HEK293 (cell line): ENCODE measurements around the gene FAM210B.

Source experiments
- CTCF ChIP-seq: fragments of 450-650 bp; formaldehyde crosslinking; IDR thresholded peaks from 2 replicates; pipeline ENCODE4 v1.5.1; 2016; ENCODE audit warnings: missing biosample characterization, missing genetic modification characterization
- GLI2 ChIP-seq: fragments of 450-650 bp; formaldehyde crosslinking; IDR thresholded peaks from 2 replicates; pipeline ENCODE4; 2017; ENCODE audit warnings: missing biosample characterization, missing genetic modification characterization, low read depth, borderline replicate concordance
- GLIS2 ChIP-seq: fragments of 450-650 bp; formaldehyde crosslinking; IDR thresholded peaks from 2 replicates; pipeline ENCODE4 v1.5.1; 2016; ENCODE audit warnings: missing biosample characterization, missing genetic modification characterization
- HOXA7 ChIP-seq: sonication (generic); formaldehyde crosslinking; IDR thresholded peaks from 2 replicates; pipeline ENCODE4 v1.8.1; 2022; ENCODE audit warnings: missing genetic modification reagents, borderline replicate concordance
- IKZF3 ChIP-seq: fragments of 450-650 bp; IDR thresholded peaks from 2 replicates; pipeline ENCODE4 v1.5.0; 2018; ENCODE audit warnings: missing biosample characterization, mild to moderate bottlenecking, missing genetic modification characterization, moderate library complexity
- KLF17 ChIP-seq: fragments of 450-650 bp; formaldehyde crosslinking; IDR thresholded peaks from 2 replicates; pipeline ENCODE4 v1.5.1; 2016; ENCODE audit warnings: missing biosample characterization, missing genetic modification characterization
- SALL2 ChIP-seq: fragments of 450-650 bp; formaldehyde crosslinking; IDR thresholded peaks from 2 replicates; pipeline ENCODE4 v1.5.0; 2017; ENCODE audit warnings: missing biosample characterization, mild to moderate bottlenecking, missing genetic modification characterization, borderline replicate concordance
- ZBTB10 ChIP-seq: fragments of 450-650 bp; formaldehyde crosslinking; IDR thresholded peaks from 2 replicates; pipeline ENCODE4 v1.5.1; 2016; ENCODE audit warnings: missing biosample characterization, missing genetic modification characterization
- ZBTB48 ChIP-seq: fragments of 450-650 bp; formaldehyde crosslinking; IDR thresholded peaks from 2 replicates; pipeline ENCODE4 v1.5.1; 2016; ENCODE audit warnings: missing biosample characterization, missing genetic modification characterization
- ZFP37 ChIP-seq: fragments of 450-650 bp; formaldehyde crosslinking; IDR thresholded peaks from 2 replicates; pipeline ENCODE4 v1.5.1; 2016; ENCODE audit warnings: missing biosample characterization, missing genetic modification characterization
- ZIC2 ChIP-seq: fragments of 450-650 bp; formaldehyde crosslinking; IDR thresholded peaks from 2 replicates; pipeline ENCODE4 v1.5.1; 2016; ENCODE audit warnings: missing biosample characterization, missing genetic modification characterization
- ZNF148 ChIP-seq: fragments of 450-650 bp; formaldehyde crosslinking; IDR thresholded peaks from 2 replicates; pipeline ENCODE4 v1.5.0; 2017; ENCODE audit warnings: missing biosample characterization, missing genetic modification characterization, borderline replicate concordance
- ZNF157 ChIP-seq: fragments of 450-650 bp; formaldehyde crosslinking; IDR thresholded peaks from 2 replicates; pipeline ENCODE4 v1.5.1; 2016; ENCODE audit warnings: missing biosample characterization, missing genetic modification characterization
- ZNF266 ChIP-seq: fragments of 450-650 bp; formaldehyde crosslinking; IDR thresholded peaks from 2 replicates; pipeline ENCODE4 v1.5.1; 2016; ENCODE audit warnings: missing biosample characterization, missing genetic modification characterization, low read depth
- ZNF510 ChIP-seq: fragments of 450-650 bp; formaldehyde crosslinking; IDR thresholded peaks from 2 replicates; pipeline ENCODE4 v1.5.1; 2018; ENCODE audit warnings: mild to moderate bottlenecking, missing genetic modification characterization, missing biosample characterization; ENCODE audit not compliant: insufficient replicate concordance
- ZNF521 ChIP-seq: fragments of 450-650 bp; formaldehyde crosslinking; IDR thresholded peaks from 2 replicates; pipeline ENCODE4 v1.5.1; 2017; ENCODE audit warnings: missing biosample characterization, mild to moderate bottlenecking, missing genetic modification characterization
- ZNF621 ChIP-seq: fragments of 450-650 bp; formaldehyde crosslinking; IDR thresholded peaks from 2 replicates; pipeline ENCODE4 v1.5.1; 2017; ENCODE audit warnings: missing biosample characterization, missing genetic modification characterization
- ZNF747 ChIP-seq: fragments of 450-650 bp; formaldehyde crosslinking; IDR thresholded peaks from 2 replicates; pipeline ENCODE4 v1.5.1; 2016; ENCODE audit warnings: missing biosample characterization, missing genetic modification characterization
- TF ChIP-seq, protein P1 (sequence below): fragments of 450-650 bp; formaldehyde crosslinking; conservative IDR thresholded peaks from 2 replicates; pipeline ENCODE4 v1.5.1; 2016; ENCODE audit warnings: low read depth, missing biosample characterization, missing genetic modification characterization
- TF ChIP-seq, protein P2 (sequence below): fragments of 450-650 bp; formaldehyde crosslinking; IDR thresholded peaks from 2 replicates; pipeline ENCODE4 v1.5.1; 2016; ENCODE audit warnings: missing biosample characterization, missing genetic modification characterization
- TF ChIP-seq, protein P3 (sequence below): fragments of 450-650 bp; IDR thresholded peaks from 2 replicates; pipeline ENCODE4 v1.5.1; 2018; ENCODE audit warnings: missing biosample characterization, mild to moderate bottlenecking, missing genetic modification characterization

Gene FAM210B

DNA sequence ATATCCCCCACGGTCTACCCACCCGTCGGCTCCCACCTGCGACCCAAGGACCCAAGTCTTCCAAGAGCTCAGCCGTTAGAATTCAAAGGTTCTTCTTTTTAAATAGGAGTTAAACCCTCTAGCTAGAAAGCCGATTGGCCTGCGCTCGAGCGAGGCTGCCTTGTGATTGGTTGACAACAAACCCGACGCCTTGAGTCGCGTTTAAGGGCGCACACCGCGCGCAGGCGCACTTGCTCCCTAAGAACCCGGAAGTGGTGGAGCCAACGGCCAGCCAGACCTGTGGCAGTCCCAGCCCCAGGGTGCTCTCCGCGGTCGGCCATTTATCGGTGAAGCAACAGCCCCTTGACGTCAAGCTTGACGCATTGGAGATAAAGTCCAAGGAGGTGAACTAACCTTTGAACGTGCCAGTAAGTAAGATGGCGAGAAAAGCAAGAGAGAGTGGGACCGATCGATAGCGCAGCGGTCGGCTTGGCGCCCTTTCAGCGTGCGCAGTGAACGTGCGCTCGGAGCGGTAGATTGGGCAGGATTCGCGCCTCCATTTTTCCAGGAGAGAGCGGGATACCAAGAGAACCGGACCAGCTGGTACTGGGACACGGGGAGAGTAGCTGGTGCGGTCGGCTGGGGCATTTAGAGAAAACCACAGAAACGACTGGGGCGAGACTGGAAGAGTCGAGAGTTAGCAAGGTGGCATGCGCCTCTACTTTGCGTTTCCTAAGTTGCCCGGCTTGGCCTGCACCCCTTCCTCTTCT lies 33.5 kb downstream of the FAM210B start, which contains the start of the genes AURKA and CSTF1 (continued):
- TF ChIP-seq, protein P1, sequence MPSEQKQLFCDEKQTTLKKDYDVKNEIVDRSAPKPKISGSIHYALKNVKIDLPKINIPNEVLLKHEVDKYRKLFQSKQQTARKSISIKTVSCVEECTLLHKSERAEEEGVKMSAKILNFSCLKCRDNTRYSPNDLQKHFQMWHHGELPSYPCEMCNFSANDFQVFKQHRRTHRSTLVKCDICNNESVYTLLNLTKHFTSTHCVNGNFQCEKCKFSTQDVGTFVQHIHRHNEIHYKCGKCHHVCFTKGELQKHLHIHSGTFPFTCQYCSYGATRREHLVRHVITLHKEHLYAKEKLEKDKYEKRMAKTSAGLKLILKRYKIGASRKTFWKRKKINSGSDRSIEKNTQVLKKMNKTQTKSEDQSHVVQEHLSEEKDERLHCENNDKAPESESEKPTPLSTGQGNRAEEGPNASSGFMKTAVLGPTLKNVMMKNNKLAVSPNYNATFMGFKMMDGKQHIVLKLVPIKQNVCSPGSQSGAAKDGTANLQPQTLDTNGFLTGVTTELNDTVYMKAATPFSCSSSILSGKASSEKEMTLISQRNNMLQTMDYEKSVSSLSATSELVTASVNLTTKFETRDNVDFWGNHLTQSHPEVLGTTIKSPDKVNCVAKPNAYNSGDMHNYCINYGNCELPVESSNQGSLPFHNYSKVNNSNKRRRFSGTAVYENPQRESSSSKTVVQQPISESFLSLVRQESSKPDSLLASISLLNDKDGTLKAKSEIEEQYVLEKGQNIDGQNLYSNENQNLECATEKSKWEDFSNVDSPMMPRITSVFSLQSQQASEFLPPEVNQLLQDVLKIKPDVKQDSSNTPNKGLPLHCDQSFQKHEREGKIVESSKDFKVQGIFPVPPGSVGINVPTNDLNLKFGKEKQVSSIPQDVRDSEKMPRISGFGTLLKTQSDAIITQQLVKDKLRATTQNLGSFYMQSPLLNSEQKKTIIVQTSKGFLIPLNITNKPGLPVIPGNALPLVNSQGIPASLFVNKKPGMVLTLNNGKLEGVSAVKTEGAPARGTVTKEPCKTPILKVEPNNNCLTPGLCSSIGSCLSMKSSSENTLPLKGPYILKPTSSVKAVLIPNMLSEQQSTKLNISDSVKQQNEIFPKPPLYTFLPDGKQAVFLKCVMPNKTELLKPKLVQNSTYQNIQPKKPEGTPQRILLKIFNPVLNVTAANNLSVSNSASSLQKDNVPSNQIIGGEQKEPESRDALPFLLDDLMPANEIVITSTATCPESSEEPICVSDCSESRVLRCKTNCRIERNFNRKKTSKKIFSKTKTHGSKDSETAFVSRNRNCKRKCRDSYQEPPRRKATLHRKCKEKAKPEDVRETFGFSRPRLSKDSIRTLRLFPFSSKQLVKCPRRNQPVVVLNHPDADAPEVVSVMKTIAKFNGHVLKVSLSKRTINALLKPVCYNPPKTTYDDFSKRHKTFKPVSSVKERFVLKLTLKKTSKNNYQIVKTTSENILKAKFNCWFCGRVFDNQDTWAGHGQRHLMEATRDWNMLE (tag by site-specific recombination): peak; percentile 80
- TF ChIP-seq, protein P2, sequence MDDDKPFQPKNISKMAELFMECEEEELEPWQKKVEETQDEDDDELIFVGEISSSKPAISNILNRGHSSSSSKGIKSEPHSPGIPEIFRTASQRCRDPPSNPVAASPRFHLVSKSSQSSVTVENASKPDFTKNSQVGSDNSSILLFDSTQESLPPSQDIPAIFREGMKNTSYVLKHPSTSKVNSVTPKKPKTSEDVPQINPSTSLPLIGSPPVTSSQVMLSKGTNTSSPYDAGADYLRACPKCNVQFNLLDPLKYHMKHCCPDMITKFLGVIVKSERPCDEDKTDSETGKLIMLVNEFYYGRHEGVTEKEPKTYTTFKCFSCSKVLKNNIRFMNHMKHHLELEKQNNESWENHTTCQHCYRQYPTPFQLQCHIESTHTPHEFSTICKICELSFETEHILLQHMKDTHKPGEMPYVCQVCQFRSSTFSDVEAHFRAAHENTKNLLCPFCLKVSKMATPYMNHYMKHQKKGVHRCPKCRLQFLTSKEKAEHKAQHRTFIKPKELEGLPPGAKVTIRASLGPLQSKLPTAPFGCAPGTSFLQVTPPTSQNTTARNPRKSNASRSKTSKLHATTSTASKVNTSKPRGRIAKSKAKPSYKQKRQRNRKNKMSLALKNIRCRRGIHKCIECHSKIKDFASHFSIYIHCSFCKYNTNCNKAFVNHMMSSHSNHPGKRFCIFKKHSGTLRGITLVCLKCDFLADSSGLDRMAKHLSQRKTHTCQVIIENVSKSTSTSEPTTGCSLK (tag by site-specific recombination): no peak
- no peak for TF ChIP-seq GLI2 (tag by site-specific recombination)
- no peak for TF ChIP-seq SALL2
- no peak for TF ChIP-seq ZNF510 (tag by site-specific recombination)
- no peak for TF ChIP-seq ZNF157 (tag by site-specific recombination)
- 0 out of 2 replicates have a peak, but pooled peaks have one; percentile 23 for TF ChIP-seq ZFP37 (tag by site-specific recombination)
- peak; percentile 79 for TF ChIP-seq ZIC2
- TF ChIP-seq ZNF148 (tag by site-specific recombination): no peak
- TF ChIP-seq HOXA7 (CRISPR knock-in tag): no peak
- TF ChIP-seq ZNF266 (tag by site-specific recombination): no peak
- TF ChIP-seq, protein P3, sequence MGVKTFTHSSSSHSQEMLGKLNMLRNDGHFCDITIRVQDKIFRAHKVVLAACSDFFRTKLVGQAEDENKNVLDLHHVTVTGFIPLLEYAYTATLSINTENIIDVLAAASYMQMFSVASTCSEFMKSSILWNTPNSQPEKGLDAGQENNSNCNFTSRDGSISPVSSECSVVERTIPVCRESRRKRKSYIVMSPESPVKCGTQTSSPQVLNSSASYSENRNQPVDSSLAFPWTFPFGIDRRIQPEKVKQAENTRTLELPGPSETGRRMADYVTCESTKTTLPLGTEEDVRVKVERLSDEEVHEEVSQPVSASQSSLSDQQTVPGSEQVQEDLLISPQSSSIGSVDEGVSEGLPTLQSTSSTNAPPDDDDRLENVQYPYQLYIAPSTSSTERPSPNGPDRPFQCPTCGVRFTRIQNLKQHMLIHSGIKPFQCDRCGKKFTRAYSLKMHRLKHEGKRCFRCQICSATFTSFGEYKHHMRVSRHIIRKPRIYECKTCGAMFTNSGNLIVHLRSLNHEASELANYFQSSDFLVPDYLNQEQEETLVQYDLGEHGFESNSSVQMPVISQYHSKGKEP (tag by site-specific recombination): no peak
- no peak for TF ChIP-seq ZNF521 (tag by site-specific recombination)
- no peak for TF ChIP-seq ZNF747 (tag by site-specific recombination)
- TF ChIP-seq IKZF3 (tag by site-specific recombination): peak; percentile 81
- peak; percentile 76 for TF ChIP-seq KLF17 (tag by site-specific recombination)
- TF ChIP-seq ZNF621 (tag by site-specific recombination): no peak
- no peak for TF ChIP-seq CTCF (tag by site-specific recombination)
- peak; percentile 30; the same call in 1 of the 2 replicates for TF ChIP-seq ZBTB48 (tag by site-specific recombination)
- no peak for TF ChIP-seq GLIS2 (tag by site-specific recombination)
- TF ChIP-seq ZBTB10: peak; percentile 69
